GM23338 (cell line): ENCODE results near the gene SMYD5. TPM values are rescaled to one million over a fixed set of nuclear protein-coding genes. Genes with fewer than 3 reads are reported as not detected.

Experiments
- ATAC-seq: fragments of 200-7000 bp; cut with Tn5 transposase; 3 replicates; pipeline ENCODE4 v1.9.1; 2020
- DNase-seq: peaks from one replicate; pipeline ENCODE4 v3.0.0-alpha.2; 2015; ENCODE audit warnings: low spot score
- H2AFZ ChIP-seq: fragments of 200-600 bp; sonication (generic); 2 replicates; pipeline ENCODE4 v1.8.0; 2016; ENCODE audit warnings: antibody characterized with exemption, mild to moderate bottlenecking, moderate library complexity
- H3F3A ChIP-seq: fragments of 200-600 bp; sonication (generic); replicated peaks from 2 replicates; pipeline ENCODE4 v1.8.0; 2017; ENCODE audit warnings: antibody characterized with exemption, mixed run types, low read depth
- H3K27ac ChIP-seq: fragments of 200-600 bp; sonication (generic); 2 replicates; pipeline ENCODE4 v1.6.1; 2016; ENCODE audit warnings: low read depth
- H3K27me3 ChIP-seq: fragments of 200-600 bp; sonication (generic); 2 replicates; pipeline ENCODE4 v1.8.0; 2016; ENCODE audit warnings: mild to moderate bottlenecking, mixed run types, moderate library complexity; ENCODE audit not compliant: insufficient read depth
- H3K36me3 ChIP-seq: fragments of 200-600 bp; sonication (generic); 2 replicates; pipeline ENCODE4 v1.8.0; 2016; ENCODE audit warnings: mild to moderate bottlenecking; ENCODE audit not compliant: insufficient read depth
- H3K4me1 ChIP-seq: fragments of 200-600 bp; sonication (generic); 2 replicates; pipeline ENCODE4 v1.8.0; 2016; ENCODE audit warnings: mild to moderate bottlenecking, moderate library complexity; ENCODE audit not compliant: insufficient read depth
- H3K4me2 ChIP-seq: fragments of 200-600 bp; sonication (generic); 2 replicates; pipeline ENCODE4 v1.7.1; 2017; ENCODE audit warnings: mixed run types
- H3K4me3 ChIP-seq: fragments of 200-600 bp; sonication (generic); 2 replicates; pipeline ENCODE4 v1.6.1; 2016; ENCODE audit warnings: mixed run types
- H3K79me2 ChIP-seq: fragments of 200-600 bp; sonication (generic); replicated peaks from 2 replicates; pipeline ENCODE4 v1.8.0; 2017; ENCODE audit warnings: mild to moderate bottlenecking; ENCODE audit not compliant: insufficient read depth
- H3K9me2 ChIP-seq: fragments of 200-600 bp; sonication (generic); 2 replicates; pipeline ENCODE4 v1.8.0; 2017; ENCODE audit not compliant: insufficient read depth
- H4K20me1 ChIP-seq: fragments of 200-600 bp; sonication (generic); replicated peaks from 2 replicates; pipeline ENCODE4 v1.8.0; 2017; ENCODE audit warnings: mild to moderate bottlenecking; ENCODE audit not compliant: insufficient read depth
- H3K27ac Mint-ChIP-seq: 2 replicates; pipeline ENCODE4 v1.8.0; 2020; ENCODE audit warnings: inconsistent platforms, mild to moderate bottlenecking, moderate library complexity, mixed read lengths
- H3K27me3 Mint-ChIP-seq: 3 replicates; pipeline ENCODE4 v1.8.0; 2022; ENCODE audit warnings: low read depth, mild to moderate bottlenecking, moderate library complexity, mixed read lengths, inconsistent platforms; ENCODE audit not compliant: insufficient read depth, poor library complexity
- H3K36me3 Mint-ChIP-seq: 3 replicates; pipeline ENCODE4 v1.8.0; 2021; ENCODE audit warnings: low read depth, mild to moderate bottlenecking, inconsistent platforms, moderate library complexity, mixed read lengths
- H3K4me1 Mint-ChIP-seq: 3 replicates; pipeline ENCODE4 v1.8.0; 2020; ENCODE audit warnings: mild to moderate bottlenecking, inconsistent platforms, mixed read lengths
- H3K4me3 Mint-ChIP-seq: 3 replicates; pipeline ENCODE4 v1.8.0; 2021; ENCODE audit warnings: moderate library complexity, mild to moderate bottlenecking, inconsistent platforms, mixed read lengths
- H3K9me3 Mint-ChIP-seq: 3 replicates; pipeline ENCODE4 v1.8.0; 2020; ENCODE audit warnings: moderate library complexity, mild to moderate bottlenecking, inconsistent platforms, mixed read lengths
- EZH2 ChIP-seq: fragments of 200-600 bp; sonication (generic); IDR thresholded peaks from one replicate; pipeline ENCODE4 v1.8.0; 2017; ENCODE audit warnings: antibody characterized with exemption, mild to moderate bottlenecking, low read depth; ENCODE audit not compliant: unreplicated experiment
- EZH2phosphoT487 ChIP-seq: fragments of 200-600 bp; sonication (generic); IDR thresholded peaks from one replicate; pipeline ENCODE4 v1.8.1; 2018; ENCODE audit warnings: antibody characterized with exemption; ENCODE audit not compliant: unreplicated experiment
- JUNB ChIP-seq: IDR thresholded peaks from one replicate; pipeline ENCODE4 v1.6.1; 2016; ENCODE audit warnings: antibody characterized with exemption; ENCODE audit not compliant: unreplicated experiment
- NANOG ChIP-seq: IDR thresholded peaks from 2 replicates; pipeline ENCODE4 v1.6.1; 2016; ENCODE audit warnings: antibody characterized with exemption, borderline replicate concordance
- POLR2AphosphoS5 ChIP-seq: IDR thresholded peaks from 2 replicates; pipeline ENCODE4 v1.6.1; 2016; ENCODE audit warnings: antibody characterized with exemption, low read depth
- ZNF331 ChIP-seq: fragments of 250-450 bp; sonication (Bioruptor Pico); IDR thresholded peaks from 2 replicates; pipeline ENCODE4 v1.5.0; 2020; ENCODE audit warnings: low read depth, mild to moderate bottlenecking, moderate library complexity
- polyA plus RNA-seq: library from polyadenylated mRNA; unstranded; fragments of >200 nt; fragmentation: Nextera tagmentation; extraction: Ambion mirVana; gene quantifications from 2 replicates; pipeline ENCODE4 v1.2.1, GENCODE V29; 2016
- total RNA-seq: library from RNA; depleted of rRNA; stranded (reverse); fragments of >200 nt; shearing (Covaris generic); gene quantifications from 2 replicates; pipeline ENCODE4 v1.2.3, GENCODE V29; 2014
- TF ChIP-seq, protein P1 (sequence below), 2 experiments: fragments of 200-600 bp in 1 of 2; sonication (generic) in 1 of 2; conservative IDR thresholded peaks; 2 replicates each; pipeline versions ENCODE4 v1.5.1 to v1.6.1; 2016 to 2017; ENCODE audit warnings: antibody characterized with exemption in 2 of 2, low read depth in 2 of 2, mild to moderate bottlenecking in 2 of 2, moderate library complexity in 1 of 2

SMYD5 gene
- total and polyA plus RNA-seq, 2 experiments from 2014 or later: 20.5 to 45.8 TPM

DNA sequence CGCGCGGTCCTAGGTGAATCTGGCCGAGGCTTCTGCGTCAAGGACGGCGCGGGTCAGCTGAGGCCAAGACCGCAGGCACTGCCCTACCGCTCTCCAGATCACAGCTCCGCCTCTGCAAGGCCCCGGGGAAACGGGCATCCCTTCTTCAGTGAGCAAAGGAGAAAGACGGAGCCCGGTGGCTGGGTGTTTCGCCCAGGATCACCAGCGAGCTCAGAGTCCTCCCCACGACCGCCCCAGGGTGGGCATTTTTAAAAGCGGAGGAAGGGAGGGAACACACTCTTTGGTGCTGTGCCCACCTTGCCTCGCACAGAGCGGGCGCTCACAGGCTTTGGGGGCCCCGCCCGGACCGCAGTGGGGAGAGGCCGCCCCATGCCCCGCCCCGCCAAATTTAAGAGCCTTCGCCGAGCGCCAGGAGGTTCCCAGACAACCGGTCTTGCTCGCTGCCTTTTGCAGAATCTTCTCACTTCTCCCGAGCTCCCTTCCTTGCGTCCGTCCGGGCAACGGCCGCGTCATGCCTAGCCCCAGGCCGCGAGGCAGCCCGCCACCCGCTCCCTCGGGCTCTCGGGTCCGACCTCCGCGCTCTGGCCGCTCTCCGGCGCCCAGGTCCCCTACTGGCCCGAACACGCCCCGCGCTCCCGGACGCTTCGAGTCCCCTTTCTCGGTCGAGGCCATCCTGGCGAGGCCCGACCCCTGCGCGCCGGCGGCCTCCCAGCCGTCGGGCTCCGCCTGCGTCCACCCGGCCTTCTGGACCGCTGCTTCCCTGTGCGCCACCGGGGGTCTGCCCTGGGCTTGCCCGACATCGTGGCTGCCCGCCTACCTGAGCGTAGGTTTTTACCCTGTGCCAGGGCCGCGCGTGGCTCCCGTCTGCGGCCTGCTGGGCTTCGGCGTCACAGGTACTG is 11.6 kb upstream of the SMYD5 start, which contains the start of gene NOTO:
TSS of gene NOTO (plus strand) at position 419 of the 899 bp plus-strand sequence. CDS start at position 512, 93 bp downstream.
- Histone ChIP-seq H3K4me1 (no peaks in the 10 kb centered on the region), H3F3A (no peaks in the 10 kb centered on the region), H3K79me2 (no peaks in the 10 kb centered on the region), H3K36me3 (no peaks in the 10 kb centered on the region), H3K27me3 (peaks cover 63% of the 10 kb centered on the region), H3K27ac (no peak within 1 kb of the TSS), H3K9me2 (no peaks in the 10 kb centered on the region), H3K4me2 (peak within 1 kb of the TSS; percentile 85), H4K20me1 (no peaks in the 10 kb centered on the region), H2AFZ (peak within 1 kb of the TSS; percentile 95), H3K4me3 (peak within 1 kb of the TSS; percentile 66)
- Mint-ChIP-seq H3K9me3 (peaks cover 5% of the 10 kb centered on the region; the same call in 1 of the 3 replicates), H3K4me3 (peak within 1 kb of the TSS; percentile 60), H3K27ac (no peak within 1 kb of the TSS), H3K36me3 (no peaks in the 10 kb centered on the region; the same call in 2 of the 3 replicates), H3K27me3 (peaks cover 49% of the 10 kb centered on the region), H3K4me1 (peaks cover 8% of the 10 kb centered on the region)
- peak; percentile 82 for DNase-seq
- peak; percentile 42 for TF ChIP-seq EZH2
- no peak for TF ChIP-seq NANOG
- TF ChIP-seq JUNB: no peak
- no peak for TF ChIP-seq ZNF331 (CRISPR knock-in tag)
- TF ChIP-seq POLR2AphosphoS5: peak; percentile 51
- ATAC-seq: peak; percentile 78

DNA sequence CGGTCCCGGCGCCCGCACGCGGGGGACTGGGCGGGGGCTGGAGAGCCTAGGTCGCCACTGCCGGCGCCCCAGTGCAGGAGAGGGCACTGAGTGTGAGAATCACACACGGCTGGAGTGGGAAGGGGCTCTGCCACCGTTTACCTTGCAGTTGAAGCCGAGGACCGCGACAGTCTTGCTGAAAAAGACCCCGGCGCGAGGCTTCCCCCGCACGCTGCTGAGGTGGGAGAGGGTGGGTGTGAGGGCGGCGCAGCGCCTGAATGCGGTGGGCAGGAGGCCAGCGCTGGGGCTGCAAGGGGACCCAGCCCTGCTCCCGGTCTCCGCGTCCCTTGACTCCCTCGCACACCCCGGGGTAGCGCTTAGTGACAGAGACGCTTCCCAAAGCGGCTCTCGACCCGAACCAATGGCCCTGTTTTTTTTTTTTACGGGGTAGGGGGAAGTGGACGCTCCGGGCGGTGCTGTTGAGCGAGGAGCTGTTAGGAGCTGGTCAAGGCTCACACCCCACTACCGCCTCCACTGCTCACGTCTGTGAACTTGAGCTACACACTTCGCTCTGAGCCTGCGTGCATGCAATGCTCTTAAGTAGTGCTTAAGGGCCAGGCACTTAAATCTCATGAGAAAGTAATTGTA is 10.9 kb upstream of the SMYD5 start:
- no peaks in the 10 kb centered on the region for H3F3A ChIP-seq
- ATAC-seq (peak; percentile 66), DNase-seq (peak; percentile 60)
- no peak overlapping the region for H3K27ac ChIP-seq
- Mint-ChIP-seq H3K27ac (no peak overlapping the region), H3K27me3 (peaks cover 49% of the 10 kb centered on the region), H3K4me1 (peaks cover 8% of the 10 kb centered on the region), H3K4me3 (peak overlapping the region; percentile 60), H3K36me3 (no peaks in the 10 kb centered on the region; the same call in 2 of the 3 replicates), H3K9me3 (peaks cover 5% of the 10 kb centered on the region; the same call in 1 of the 3 replicates)
- H3K79me2 ChIP-seq: no peaks in the 10 kb centered on the region
- TF ChIP-seq, protein P1, sequence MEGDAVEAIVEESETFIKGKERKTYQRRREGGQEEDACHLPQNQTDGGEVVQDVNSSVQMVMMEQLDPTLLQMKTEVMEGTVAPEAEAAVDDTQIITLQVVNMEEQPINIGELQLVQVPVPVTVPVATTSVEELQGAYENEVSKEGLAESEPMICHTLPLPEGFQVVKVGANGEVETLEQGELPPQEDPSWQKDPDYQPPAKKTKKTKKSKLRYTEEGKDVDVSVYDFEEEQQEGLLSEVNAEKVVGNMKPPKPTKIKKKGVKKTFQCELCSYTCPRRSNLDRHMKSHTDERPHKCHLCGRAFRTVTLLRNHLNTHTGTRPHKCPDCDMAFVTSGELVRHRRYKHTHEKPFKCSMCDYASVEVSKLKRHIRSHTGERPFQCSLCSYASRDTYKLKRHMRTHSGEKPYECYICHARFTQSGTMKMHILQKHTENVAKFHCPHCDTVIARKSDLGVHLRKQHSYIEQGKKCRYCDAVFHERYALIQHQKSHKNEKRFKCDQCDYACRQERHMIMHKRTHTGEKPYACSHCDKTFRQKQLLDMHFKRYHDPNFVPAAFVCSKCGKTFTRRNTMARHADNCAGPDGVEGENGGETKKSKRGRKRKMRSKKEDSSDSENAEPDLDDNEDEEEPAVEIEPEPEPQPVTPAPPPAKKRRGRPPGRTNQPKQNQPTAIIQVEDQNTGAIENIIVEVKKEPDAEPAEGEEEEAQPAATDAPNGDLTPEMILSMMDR (conservative IDR thresholded peaks at IDR 0.05; ENCODE audit: low read depth in 2 of 2): no peak
- peak; percentile 27 for TF ChIP-seq EZH2
- peak; percentile 42 for TF ChIP-seq EZH2phosphoT487
- peak overlapping the region; percentile 66 for H3K4me3 ChIP-seq
- no peaks in the 10 kb centered on the region for H3K36me3 ChIP-seq
- no peaks in the 10 kb centered on the region for H3K9me2 ChIP-seq
- peak overlapping the region; percentile 85 for H3K4me2 ChIP-seq
- no peaks in the 10 kb centered on the region for H4K20me1 ChIP-seq
- no peaks in the 10 kb centered on the region for H3K4me1 ChIP-seq
- H3K27me3 ChIP-seq: peaks cover 67% of the 10 kb centered on the region
- H2AFZ ChIP-seq: peak overlapping the region; percentile 95
